A673 (cell line): ENCODE results near the gene OLIG1.

Experiments used
- CTCF ChIP-seq: fragments of 300-800, 200-600 bp; sonication (generic); conservative IDR thresholded peaks from 2 replicates; pipeline ENCODE4 v1.5.1; 2017; ENCODE audit warnings: low read depth, mild to moderate bottlenecking, antibody characterized with exemption, low read length, moderate library complexity, mixed read lengths
- EZH2 ChIP-seq: fragments of 200-600 bp; sonication (generic); IDR thresholded peaks from 2 replicates; pipeline ENCODE4 v1.6.1; 2017; ENCODE audit warnings: borderline replicate concordance, low read depth, mild to moderate bottlenecking, mixed read lengths, antibody characterized with exemption, low read length; ENCODE audit not compliant: poor library complexity, severe bottlenecking

DNA sequence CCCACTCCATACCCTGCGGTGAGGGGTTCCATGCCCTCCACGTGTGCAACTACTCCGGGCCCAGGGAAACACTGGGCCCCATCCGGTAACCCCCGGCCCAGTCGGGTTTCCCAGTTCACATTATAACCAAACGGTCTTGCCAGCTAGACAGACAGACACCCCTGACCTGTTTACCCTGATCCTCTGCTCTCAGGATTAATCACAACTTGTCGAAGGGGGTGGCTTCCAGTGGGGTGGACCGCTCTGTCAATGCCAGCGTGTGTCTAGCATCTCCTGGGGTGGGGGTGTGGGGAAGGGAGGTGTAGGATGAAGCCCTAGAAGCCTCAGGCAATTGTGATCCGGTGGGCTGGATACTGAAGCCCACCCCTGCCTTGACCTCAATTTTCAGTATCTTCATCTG is 48.8 kb upstream of the OLIG1 start:
- TF ChIP-seq EZH2 (no peak), CTCF (no peak)
